Right ventricle myocardium inferior (tissue), 1 donor: Measurements from ENCODE around the gene CCDC177. TPM values are rescaled to one million over a fixed set of nuclear protein-coding genes. Genes with fewer than 3 reads are reported as not detected.

Source experiments
- ATAC-seq: fragments of 200-7000 bp; cut with Tn5 transposase; one replicate; pipeline ENCODE4 v1.9.1; 2020; ENCODE audit warnings: mild to moderate bottlenecking, moderate library complexity
- DNase-seq: peaks from one replicate; pipeline ENCODE4 v3.0.0; 2021; ENCODE audit errors: missing footprints
- intact Hi-C: fragments of 100-400 bp; cut with DNase I; formaldehyde crosslinking; loops from one replicate; pipeline ENCODE4 v1.11.0; 2022
- long read RNA-seq: library from polyadenylated mRNA; unstranded; transcript quantifications from one replicate; pipeline ENCODE4 v2.0.0, GENCODE V29; 2021
- total RNA-seq: library from RNA; stranded (reverse); fragmentation: NEBNext Ultra II Directional; extraction: Animal tissue kit (Norgen Biotek cat#: 25700); gene quantifications from one replicate; pipeline ENCODE4 v1.2.1, GENCODE V29; 2021
- donor health status: DM: no; HTN: yes; CAD: no; lungs with severe emphysema.

The CCDC177 gene
- total RNA-seq, result not detected
- long read RNA-seq, result 0 reads

DNA sequence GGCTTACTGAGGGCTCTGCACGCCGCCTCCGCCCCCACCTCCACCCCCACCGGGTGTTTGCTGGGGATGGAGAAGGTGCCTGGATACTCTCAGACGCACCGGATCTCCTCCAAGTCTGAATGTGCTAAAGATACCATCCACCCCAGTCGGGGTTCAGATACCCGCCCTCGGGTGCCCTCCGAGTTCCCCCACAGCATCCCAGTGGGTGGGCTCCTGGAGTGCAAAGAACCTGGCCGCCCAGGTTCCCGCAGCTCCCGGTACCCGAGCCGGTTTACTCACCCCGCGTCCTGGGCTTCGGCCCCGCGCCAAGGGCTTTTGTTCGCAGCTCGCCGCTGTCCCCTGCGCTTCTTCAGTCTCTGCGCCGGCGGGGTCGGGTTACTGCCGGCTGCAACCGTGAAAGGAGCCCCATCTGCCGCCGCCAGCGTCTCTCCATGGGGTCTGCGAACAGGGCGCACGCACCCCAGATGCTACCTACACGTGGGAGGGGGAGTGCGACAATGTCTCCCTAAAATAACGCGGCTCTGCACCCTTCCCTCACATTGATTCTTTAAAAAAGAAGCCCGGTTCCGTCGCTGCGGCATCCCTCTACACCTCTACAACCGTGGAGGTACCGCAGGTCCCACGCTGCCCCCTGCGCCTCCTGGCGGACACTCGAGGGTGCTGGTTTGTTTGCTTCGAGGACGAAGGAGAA lies at the start of gene CCDC177:
Gene CCDC177 (minus strand): TSS at position 609 of the 691 bp plus-strand sequence. CDS start 1,249 bp downstream, outside the sequence.
- ATAC-seq (peak; percentile 30), DNase-seq (peak; percentile 59)
- intact Hi-C loops, result loop anchor here (5.0 kb wide), 1 partner anchor 37 kb away; no protein-coding TSS in a partner anchor

DNA sequence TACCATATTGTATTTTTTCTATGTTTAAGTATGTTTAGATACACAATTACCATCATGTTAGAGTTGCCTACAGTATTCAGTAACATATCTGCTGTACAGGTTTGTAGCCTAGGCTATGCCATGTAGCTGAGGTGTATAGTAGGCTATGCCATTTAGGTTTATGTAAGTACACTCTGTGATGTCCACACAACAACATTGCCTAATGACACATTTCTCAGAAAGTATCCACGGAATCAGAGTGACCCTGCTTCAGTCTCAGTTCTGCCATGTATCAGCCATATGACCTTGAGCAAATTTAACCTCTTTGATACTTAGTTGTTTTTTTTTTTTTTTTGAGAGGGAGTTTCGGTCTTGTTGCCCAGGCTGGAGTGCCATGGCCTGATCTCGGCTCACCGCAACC lies 49.5 kb upstream of the CCDC177 start:
- DNase-seq, result no peak
- intact Hi-C loops, result no loop called here
- ATAC-seq, result no peak

DNA sequence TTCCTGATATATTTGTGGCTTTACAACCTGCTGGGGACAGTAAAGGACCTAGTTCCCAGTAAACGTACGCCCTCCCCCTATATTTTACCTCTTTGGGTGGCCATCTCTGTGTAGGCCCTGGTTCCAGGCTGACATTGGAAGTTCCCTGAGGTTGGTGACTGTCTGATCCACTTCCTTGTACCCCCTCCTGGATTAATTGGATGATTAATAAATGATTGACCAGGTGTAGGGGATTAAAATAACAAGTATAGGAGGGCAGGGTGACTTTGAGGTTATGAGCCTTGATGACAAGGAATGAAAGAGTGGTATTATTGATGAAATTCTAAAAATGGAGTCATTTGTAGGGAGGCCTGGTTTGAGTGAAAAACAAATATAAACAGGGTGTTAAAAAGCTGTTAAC lies 46.3 kb upstream of the CCDC177 start:
- DNase-seq (no peak), ATAC-seq (no peak)
- intact Hi-C loops, result no loop called here

DNA sequence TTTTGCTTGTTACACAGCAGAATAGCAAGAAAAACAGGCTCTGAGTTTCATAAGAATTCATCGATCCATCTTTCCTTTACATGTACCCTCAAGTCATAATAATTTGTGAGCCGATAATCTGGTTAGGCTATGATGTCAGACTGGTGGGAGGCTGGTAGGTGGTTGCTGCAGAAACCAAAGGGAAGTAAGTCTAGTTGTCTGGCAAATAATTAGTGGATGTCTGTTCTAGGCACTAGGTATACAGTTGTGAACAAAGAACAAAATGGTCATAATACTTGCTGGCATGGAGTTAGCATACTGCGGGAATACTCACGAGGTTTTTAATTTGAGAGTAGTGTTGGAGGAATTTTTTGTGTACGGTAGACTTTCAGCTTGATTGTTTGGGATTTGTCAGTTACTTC lies 45.5 kb upstream of the CCDC177 start:
- intact Hi-C loops, result no loop called here
- DNase-seq (no peak), ATAC-seq (no peak)

DNA sequence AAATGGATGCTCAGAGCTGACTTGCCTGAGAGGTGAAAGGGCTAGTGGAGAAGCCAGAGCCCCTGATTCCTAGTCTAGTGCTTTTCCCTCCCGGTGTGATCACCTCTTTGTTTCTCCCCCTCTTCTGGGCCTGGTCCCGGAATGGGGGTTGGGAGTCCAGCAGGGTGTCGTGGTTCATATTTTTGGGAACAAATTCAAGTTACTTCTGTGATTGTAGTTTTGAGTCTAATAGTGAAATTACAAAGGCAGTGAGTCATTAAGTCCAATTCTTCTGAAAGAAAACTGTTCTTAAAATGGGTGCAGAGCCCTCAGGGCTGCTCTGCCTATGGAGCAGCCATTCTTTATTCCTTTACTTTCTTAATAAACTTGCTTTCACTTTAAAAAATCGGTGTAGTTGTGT lies 44.3 kb upstream of the CCDC177 start:
- DNase-seq (no peak), ATAC-seq (no peak)
- intact Hi-C loops, result no loop called here

DNA sequence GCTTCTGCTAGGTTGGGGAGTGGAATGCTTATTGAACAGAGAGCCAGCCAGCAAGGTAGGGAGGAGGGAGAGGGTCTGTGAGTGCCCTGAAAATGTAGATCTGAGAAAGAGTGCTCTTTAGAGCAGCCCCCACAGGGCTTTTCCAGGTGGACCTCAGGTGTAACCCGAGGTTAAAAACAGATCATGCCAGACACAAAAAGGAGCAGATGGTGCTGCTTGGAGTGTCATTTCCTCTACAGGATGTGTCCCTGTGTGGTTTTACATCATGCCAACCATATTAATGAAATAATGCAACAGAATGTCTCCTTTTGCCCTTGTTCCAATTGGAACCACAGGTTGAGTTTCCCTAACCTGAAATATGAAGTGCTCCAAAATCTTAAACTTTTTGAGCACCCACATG lies 43.1 kb upstream of the CCDC177 start:
- intact Hi-C loops, result no loop called here
- no peak for DNase-seq
- no peak for ATAC-seq

DNA sequence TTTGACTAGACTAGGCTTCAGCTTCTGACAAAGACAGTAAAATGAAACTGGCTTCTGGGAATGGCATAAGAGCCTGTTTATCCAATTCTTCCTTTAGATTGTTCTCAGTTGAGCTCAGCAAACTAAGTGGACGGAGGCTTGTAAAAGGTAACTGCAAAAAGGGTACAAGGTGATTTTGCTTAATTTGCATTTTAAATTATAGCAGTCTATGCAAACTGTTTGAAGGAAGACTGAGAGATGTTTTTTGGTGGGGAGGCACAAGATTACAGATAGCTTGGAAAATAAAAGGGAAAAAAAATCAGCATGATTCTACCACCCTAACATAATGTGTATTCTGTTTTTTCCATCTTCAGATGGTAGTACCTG lies 41.7 kb upstream of the CCDC177 start:
- DNase-seq (no peak), ATAC-seq (no peak)
- intact Hi-C loops, result no loop called here

DNA sequence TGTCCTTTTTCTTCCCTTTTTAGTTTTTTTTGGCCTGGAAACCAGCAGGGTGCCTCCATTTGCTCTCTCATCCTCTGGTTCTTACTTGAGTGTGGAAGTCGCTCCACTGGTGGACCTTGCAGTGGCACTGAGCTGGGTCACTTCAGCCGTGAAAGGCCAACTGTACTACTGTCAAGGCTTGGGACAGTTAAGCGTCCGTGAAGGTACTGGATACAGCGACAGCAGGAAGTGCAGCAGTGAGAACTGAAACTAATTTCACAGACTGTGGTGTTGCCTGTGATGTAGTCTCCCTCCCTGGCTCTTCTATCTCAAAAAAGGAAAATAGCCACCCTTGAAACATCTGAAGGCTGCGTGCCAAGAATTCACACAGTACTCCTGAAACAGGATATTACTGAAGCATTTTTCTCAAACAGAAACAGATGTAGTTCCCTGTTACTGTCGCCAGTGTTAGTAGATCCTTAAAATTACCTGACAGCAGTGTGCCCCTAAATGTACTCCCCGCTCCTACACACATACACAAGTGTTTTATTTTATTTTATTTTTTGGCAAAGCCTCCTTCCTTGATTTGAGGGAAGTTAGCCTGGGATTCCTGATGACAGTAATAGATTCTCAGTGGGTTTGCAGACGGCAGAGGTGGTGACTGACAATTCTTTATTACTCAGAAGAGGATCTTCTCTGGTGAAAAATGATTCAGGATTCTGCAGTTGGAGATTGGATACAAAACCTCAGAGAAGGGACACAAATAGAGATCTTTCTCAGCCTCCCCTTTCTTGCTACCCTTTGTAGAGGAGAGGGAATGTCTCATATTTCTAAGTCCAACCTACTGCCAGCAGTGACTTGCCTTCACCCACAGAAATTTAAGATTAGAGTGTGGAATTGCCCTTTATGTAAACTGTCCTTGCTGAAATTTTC lies 41.1 kb upstream of the CCDC177 start:
- DNase-seq (no peak), ATAC-seq (peak; percentile 26)
- intact Hi-C loops, result no loop called here

DNA sequence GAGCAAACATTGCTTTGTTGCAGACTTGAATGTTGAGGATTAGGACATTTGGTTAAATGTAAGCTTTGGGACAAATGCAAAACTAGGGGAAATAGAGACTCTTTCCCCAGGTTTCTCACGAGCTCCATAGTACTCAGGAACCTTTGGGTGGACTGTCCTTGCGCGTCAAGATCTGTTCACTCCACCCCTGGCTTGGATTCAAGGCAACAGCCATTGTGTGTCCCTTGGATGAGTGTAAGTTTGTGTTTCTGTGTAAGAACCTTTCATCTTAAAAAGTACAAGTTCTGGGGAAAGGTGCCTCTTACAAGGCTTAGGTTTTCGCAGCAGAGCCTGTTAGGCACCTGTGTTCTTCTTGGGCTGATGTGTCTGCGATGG lies 40.4 kb upstream of the CCDC177 start:
- intact Hi-C loops, result no loop called here
- no peak for ATAC-seq

DNA sequence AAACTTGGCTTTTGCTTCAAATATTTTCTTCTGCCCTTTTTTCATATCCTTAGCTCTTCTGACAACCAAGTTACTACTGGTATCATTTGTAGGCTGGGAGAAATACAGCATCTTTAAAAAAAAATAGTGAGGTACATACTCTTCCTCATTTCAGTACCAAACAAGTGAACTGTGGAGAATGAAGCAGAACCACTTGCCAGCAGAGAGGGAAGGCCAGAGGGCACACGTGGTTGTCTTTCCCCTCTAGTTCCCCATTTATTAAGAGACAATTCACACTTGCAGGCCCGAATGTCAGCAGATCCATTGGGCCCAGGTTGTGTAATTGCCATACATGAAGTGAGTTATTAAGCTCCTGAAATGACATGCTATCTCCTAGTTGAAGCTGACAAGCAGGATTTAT lies 39.9 kb upstream of the CCDC177 start:
- DNase-seq, result no peak
- ATAC-seq, result no peak
- intact Hi-C loops, result loop anchor here (5.0 kb wide), 2 partner anchors 38 to 53 kb away; no protein-coding TSS in a partner anchor

More for the DNA sequence above, 40.4 kb upstream of the CCDC177 start:
- no peak for DNase-seq

DNA sequence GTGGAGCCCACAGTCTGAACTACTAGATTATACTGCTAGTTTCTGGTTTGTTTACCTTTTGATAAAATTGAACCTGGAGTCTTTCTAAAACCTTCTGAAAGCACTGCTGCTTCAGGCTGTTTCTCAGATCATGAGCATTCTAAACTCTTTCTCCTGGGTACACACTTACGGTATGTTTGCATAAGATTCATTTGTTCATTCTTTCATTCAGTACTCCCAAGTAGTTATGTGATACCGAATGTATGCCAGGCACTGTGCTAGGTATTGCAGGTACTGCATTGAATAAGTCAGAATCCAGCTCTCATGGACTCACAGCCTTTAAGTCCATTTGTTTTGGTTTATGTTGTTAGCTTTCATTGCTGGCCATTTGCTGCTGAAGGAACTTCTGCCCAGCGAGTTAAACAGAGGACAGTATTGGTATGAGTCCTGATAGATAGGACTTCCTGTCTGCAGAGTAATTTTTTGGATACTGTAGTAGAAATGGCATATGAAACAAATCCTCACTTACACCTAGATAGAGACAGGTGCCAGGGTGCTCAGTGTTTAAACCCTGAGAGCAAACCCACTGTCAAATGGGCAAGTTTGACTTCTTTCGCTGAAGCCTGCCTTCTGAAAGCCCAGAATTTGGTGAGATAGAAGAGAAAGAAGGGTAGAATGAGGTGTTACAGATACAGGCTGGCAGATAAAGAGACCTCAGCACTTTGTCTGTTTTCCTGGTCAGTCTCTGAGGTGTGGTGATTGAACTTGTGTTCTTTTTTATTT lies 38.8 kb upstream of the CCDC177 start:
- no peak for ATAC-seq
- intact Hi-C loops, result loop anchor here (5.0 kb wide), 2 partner anchors 39 to 54 kb away; no protein-coding TSS in a partner anchor
- DNase-seq, result no peak

DNA sequence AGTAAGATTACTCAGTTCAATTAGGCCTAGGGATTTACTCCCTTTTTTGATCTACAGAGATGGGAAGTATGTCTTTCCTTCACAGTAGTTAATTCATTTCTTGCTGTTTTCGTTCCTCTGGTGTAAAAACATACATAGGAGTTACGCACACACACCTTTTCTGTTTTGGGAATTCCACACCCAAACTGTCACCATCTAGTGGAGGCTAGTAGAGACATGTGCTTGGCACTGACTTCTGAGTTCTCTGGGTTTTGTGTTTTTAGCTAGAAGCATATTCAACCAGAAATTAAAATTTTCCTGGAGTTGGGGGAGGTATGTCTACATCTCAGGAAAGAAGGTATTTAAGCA lies 38.1 kb upstream of the CCDC177 start:
- intact Hi-C loops, result loop anchor here (5.0 kb wide), 2 partner anchors 40 to 55 kb away; no protein-coding TSS in a partner anchor
- DNase-seq (no peak), ATAC-seq (no peak)

DNA sequence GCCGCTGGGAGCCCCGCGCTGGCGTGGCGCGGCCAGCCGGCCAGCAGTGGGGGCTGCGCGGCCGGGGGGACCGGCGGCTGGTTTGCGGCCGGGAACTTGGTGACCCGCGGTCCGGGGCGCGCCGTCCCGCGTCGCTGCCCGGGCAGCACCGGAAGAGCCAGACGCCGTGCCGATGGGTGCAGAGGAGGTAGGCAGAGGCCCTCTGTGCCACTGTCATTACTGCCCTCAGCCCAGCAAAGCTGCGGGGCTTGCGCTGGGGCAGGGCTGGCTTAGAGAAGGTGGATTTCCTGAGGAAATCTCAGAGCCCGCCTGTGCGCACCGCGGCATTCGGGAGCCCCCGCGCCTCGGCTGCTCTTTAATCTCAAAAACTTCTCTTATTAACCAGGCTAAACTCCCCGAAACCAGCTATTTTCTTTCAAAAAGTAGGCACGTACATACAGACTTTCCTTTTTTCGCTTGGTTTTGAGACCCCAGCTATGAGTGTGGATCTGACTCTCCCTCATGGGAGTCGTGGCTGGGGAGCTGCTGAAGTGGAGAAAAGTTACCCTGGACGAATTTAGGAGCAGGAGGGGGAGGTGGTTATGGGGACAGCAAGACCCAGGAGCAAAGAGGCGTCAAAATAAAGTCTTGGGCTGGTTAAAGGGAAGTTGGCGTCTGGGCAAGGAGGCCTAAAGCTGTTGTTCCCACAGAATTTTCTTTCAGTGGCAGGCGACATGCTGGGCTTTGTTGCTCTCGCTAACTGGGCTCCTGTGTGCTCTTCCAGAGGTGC lies 37.5 kb upstream of the CCDC177 start:
- intact Hi-C loops, result loop anchor here (5.0 kb wide), 2 partner anchors 40 to 55 kb away; no protein-coding TSS in a partner anchor
- no peak for ATAC-seq
- DNase-seq, result peak; percentile 70

DNA sequence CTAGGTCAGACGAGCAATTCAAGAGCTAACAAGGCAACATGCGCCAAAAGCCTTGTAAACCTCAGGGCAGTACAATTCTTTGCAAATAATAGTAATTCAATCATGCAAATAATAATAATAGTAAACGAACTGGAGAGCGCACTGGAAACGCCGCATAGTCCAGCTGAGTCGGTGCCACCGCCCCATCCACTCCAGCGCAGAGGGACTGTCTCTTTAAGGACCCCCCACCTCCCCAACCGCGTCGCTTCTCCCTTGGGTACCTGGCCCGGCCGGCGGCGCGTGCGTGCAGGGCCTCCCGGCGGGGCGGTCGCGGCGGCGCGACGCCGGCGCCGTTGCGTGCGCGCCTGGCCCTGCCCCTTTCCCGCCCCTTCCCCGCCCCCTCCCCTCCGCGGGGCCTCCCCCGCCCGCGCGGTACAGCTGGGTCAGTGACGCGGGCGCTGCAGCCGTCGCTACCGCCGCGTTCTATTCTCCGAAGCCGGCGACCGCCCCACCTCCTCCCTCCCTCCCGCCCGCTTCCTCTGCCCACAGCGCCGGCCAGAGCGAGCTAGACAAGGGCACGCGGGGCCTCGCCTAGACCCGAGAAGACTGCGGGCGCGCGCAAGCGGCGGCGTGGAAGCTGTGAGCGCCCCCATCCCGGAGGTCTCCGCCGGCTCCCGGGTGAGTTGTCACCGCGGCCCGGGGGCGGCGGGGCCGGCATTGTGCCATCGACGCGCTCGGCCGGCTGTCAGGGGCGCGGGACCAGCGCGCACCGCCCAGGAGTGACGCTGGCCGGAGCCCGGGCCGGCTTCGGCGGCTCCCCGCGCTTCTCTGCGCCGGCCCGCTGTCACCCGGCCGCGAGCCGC lies 36.7 kb upstream of the CCDC177 start, which contains the start of gene SUSD6:
Gene SUSD6 (plus strand): TSS at position 425 of the 842 bp plus-strand sequence. CDS start 46,997 bp downstream, outside the sequence.
- peak; percentile 90 for ATAC-seq
- peak; percentile 97 for DNase-seq
- intact Hi-C loops, result loop anchor here (5.0 kb wide), 2 partner anchors 41 to 56 kb away; no protein-coding TSS in a partner anchor

DNA sequence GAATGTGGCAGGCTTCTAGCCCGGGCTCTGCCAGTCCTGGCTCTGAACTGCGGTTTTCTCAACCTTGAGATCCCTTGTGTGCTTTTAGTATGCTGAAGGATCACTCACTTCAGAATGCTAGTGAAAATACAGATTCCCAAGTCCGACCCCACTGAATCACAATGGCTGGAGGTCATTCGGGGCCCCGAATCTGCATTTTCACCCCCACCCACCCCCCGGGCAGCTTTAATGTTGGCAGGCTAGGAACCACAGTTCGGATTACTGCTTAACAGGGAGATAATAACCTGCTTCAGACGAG lies 36.2 kb upstream of the CCDC177 start:
- intact Hi-C loops, result loop anchor here (5.0 kb wide), 2 partner anchors 41 to 56 kb away; no protein-coding TSS in a partner anchor
- no peak for DNase-seq
- peak; percentile 6 for ATAC-seq

DNA sequence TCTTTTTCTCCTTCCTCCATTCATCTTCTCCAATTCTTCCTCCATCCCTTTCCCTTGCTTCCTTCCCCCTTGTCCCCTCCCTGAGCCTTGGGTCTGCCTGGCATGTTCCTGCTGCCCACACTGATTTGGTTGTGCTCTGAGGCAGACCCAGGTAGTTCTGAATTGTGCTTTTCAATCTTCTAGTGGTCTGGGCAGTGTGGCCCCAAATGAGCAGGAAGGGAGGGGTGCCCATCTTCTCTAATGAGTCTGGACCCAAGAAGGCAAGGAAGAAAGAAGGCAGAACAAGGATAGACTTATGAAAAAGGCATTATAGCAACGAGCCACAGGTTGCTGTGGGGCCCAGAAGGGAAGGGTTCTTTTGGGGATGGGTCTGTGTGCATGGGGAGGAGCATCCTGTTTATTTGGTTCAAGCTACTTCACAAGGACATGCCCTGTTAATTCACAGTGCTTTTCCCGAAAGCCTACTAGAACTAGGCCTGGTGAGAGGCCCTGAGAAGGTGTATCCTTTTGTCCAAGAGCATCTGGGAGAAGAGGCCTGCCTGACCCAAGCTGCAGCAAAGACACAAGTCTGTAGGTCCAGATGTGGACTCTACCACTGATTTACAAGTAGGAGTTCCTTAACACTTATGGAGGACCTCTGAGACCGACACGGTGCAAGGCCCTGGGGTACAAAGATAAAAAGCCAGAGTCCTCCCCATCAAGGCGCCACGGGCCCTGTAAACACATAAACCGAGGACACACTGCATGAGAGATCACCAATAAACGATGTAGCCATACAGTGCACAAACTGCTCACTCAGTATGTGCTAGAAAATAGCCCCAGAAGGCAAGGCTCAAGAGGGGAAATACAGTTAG lies 35.6 kb upstream of the CCDC177 start:
- ATAC-seq (no peak), DNase-seq (no peak)
- intact Hi-C loops, result loop anchor here (5.0 kb wide), 2 partner anchors 42 to 57 kb away; no protein-coding TSS in a partner anchor
